ENCODE data around the gene PAX8.
A peak's percentile ranks its signal among the peaks of the same experiment; 100 is the strongest.

DNA sequence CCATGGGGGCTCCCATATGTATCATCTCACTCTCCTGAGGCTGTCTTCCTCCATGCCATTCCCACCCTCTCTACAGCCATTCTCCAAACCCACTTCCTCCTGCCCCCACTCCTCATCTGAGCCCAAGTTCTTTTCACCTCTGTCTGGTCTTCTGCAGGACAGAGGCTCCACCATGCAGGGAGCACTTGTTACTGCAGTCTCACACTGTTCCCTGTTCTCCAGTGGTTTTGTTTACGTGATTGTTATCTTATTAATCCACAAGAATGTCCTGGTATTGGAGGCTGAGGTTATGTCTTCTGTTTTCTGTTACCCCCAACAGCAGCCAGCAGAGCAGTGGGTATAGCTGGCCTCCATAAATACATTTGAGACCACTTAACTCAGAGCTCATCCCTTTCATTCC is 51.4 kb downstream of the PAX8 start:
- TF ChIP-seq, protein P1, sequence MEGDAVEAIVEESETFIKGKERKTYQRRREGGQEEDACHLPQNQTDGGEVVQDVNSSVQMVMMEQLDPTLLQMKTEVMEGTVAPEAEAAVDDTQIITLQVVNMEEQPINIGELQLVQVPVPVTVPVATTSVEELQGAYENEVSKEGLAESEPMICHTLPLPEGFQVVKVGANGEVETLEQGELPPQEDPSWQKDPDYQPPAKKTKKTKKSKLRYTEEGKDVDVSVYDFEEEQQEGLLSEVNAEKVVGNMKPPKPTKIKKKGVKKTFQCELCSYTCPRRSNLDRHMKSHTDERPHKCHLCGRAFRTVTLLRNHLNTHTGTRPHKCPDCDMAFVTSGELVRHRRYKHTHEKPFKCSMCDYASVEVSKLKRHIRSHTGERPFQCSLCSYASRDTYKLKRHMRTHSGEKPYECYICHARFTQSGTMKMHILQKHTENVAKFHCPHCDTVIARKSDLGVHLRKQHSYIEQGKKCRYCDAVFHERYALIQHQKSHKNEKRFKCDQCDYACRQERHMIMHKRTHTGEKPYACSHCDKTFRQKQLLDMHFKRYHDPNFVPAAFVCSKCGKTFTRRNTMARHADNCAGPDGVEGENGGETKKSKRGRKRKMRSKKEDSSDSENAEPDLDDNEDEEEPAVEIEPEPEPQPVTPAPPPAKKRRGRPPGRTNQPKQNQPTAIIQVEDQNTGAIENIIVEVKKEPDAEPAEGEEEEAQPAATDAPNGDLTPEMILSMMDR (conservative IDR thresholded peaks at IDR 0.05 in 1 of 2, IDR thresholded peaks at IDR 0.05 in 1 of 2; ENCODE audit: low read depth in 1 of 2, low read length in 2 of 2): peak in 1 of 2 donors; percentile 22
- no peak for TF ChIP-seq EZH2 (IDR thresholded peaks at IDR 0.05; ENCODE audit: low read length, missing control alignments)
